Adrenal gland (tissue), 5 donors: ENCODE results near the gene TMEM204.

Experiments
- CTCF ChIP-seq, 6 experiments: fragments of 450-650 bp in 4 of 6; fragments of 200-600 bp in 2 of 6; sonication (generic) in 1 of 6; IDR thresholded peaks; 1 replicate in 5 of 6; 2 replicates in 1 of 6; pipeline versions ENCODE4 v1.5.1 to v1.8.0; 2016 to 2021; ENCODE audit warnings: antibody characterized with exemption in 6 of 6, mild to moderate bottlenecking in 2 of 6, moderate library complexity in 1 of 6
- POLR2A ChIP-seq, 2 donors: fragments of 450-650 bp; IDR thresholded peaks; one replicate each; pipeline ENCODE4 v1.6.1; 2017; ENCODE audit warnings: antibody characterized with exemption in 2 of 2, mild to moderate bottlenecking in 2 of 2, moderate library complexity in 1 of 2
- donor health status: DM: no; HTN: no; CAD: no.

GRCh38 chr16:1536601-1537000 lies 3.1 kb downstream of the TMEM204 start:
- no peak for TF ChIP-seq CTCF (IDR thresholded peaks at IDR 0.05)
- no peak for TF ChIP-seq POLR2A (IDR thresholded peaks at IDR 0.05)
